ENCODE data around the gene ORC4. TPM values are rescaled to one million over a fixed set of nuclear protein-coding genes. Genes with fewer than 3 reads are reported as not detected.

The ORC4 gene
- total and polyA plus RNA-seq, 2 of the 8 experiments (the other 6 are each of a cell fraction or from before 2014, with no cell fraction given) = 22.7 to 63.7 TPM

GRCh38 chr2:147934881-147935620 is 85.5 kb downstream of the ORC4 start (continued):
- TF ChIP-seq SIN3A (conservative IDR thresholded peaks at IDR 0.05 in 1 of 2, IDR thresholded peaks at IDR 0.05 in 1 of 2; ENCODE audit: low read depth in 1 of 2, low read length in 2 of 2) = no peak
- no peak for TF ChIP-seq SRF (IDR thresholded peaks at IDR 0.05; ENCODE audit: low read depth, low read length)
- TF ChIP-seq NANOG (IDR thresholded peaks at IDR 0.05; ENCODE audit: insufficient read depth, low read depth, low read length, poor library complexity, severe bottlenecking) = no peak
- no peak for TF ChIP-seq TBP (IDR thresholded peaks at IDR 0.05; ENCODE audit: low read depth, low read length)
- TF ChIP-seq EZH2 (IDR thresholded peaks at IDR 0.05; ENCODE audit: low read depth, low read length, severe bottlenecking) = no peak
- no peak for TF ChIP-seq RNF2 (IDR thresholded peaks at IDR 0.05; ENCODE audit: borderline replicate concordance, low read depth, low read length, missing control alignments, poor library complexity, severe bottlenecking)

All from H1 (cell line).